ENCODE measurements around the gene SLCO1B3.

Gene SLCO1B3

DNA sequence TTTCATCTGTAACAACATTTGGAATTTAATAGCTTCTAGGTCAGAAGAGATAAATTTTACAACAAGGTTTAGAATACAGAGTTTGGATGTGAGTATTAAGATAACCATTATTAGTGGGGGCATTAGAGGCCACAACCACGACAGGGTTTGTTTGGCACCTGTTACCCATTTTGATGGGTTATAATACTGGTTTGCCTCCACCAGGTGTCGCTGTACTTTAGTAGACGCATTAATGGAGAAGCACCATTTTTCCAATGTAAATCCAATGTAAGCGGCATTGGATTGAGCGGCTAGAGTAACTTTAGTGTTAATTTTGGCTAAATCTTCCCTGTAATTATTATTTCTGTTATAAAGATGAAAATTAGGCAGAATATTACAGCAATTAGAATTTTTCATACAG is 136.2 kb downstream of the SLCO1B3 start:
- H2BK15ac ChIP-seq (ENCODE audit: low read depth, poor library complexity, severe bottlenecking) = no peak overlapping the region
- H3K14ac ChIP-seq (ENCODE audit: low read length in 2 of 2) = no peak overlapping the region
- no peaks in the 10 kb centered on the region for H3K4me1 ChIP-seq (ENCODE audit: control insufficient read depth, insufficient read depth, low read depth, low read length)
- H3K9ac ChIP-seq (ENCODE audit: low read length) = no peak overlapping the region
- H3K27me3 ChIP-seq (ENCODE audit: control insufficient read depth in 1 of 2, insufficient read depth in 1 of 2, low read length in 2 of 2) = no peaks in the 10 kb centered on the region
- H2AFZ ChIP-seq (ENCODE audit: low read depth, low read length) = no peak overlapping the region
- H2BK5ac ChIP-seq (ENCODE audit: low read depth, low read length, poor library complexity, severe bottlenecking) = no peak overlapping the region
- no peaks in the 10 kb centered on the region for H3K9me3 ChIP-seq (ENCODE audit: control insufficient read depth, low read length)
- no peak overlapping the region for H3K4ac ChIP-seq (ENCODE audit: low read depth in 1 of 2, low read length in 2 of 2)
- no peak overlapping the region for H3K23ac ChIP-seq (ENCODE audit: low read length in 2 of 2)
- H3K18ac ChIP-seq (ENCODE audit: low read depth in 1 of 2, low read length in 2 of 2) = no peak overlapping the region
- no peak overlapping the region for H3K4me2 ChIP-seq (ENCODE audit: low read length, poor library complexity, severe bottlenecking)
- H3K27ac ChIP-seq (ENCODE audit: low read length, poor library complexity, severe bottlenecking) = no peak overlapping the region
- H3K79me1 ChIP-seq (replicated peaks; ENCODE audit: low read length, poor library complexity, severe bottlenecking) = no peaks in the 10 kb centered on the region
- H2BK120ac ChIP-seq (ENCODE audit: low read depth, low read length) = no peak overlapping the region
- H4K8ac ChIP-seq (ENCODE audit: low read length) = no peak overlapping the region
- 6% methylated on average over 2 of the region's 5 CpGs for WGBS
- no peaks in the 10 kb centered on the region for H3K36me3 ChIP-seq (ENCODE audit: control insufficient read depth in 1 of 2, insufficient read depth in 2 of 2, low read depth in 1 of 2, low read length in 2 of 2)
- H2AK5ac ChIP-seq (ENCODE audit: low read length, severe bottlenecking) = no peak overlapping the region
- no peak for DNase-seq
- no peak overlapping the region for H2BK12ac ChIP-seq (ENCODE audit: low read length in 2 of 2)
- H3K4me3 ChIP-seq (ENCODE audit: insufficient read depth in 1 of 2, low read depth in 1 of 2, low read length in 2 of 2) = no peak overlapping the region
- H4K91ac ChIP-seq (ENCODE audit: low read length) = no peak overlapping the region

GRCh38 chr12:20950248-20950647 is 139.7 kb downstream of the SLCO1B3 start:
- H2AFZ ChIP-seq (ENCODE audit: low read depth, low read length) = no peak overlapping the region
- no peak overlapping the region for H2BK5ac ChIP-seq (ENCODE audit: low read depth, low read length, poor library complexity, severe bottlenecking)
- no peak overlapping the region for H2BK15ac ChIP-seq (ENCODE audit: low read depth, poor library complexity, severe bottlenecking)
- no peaks in the 10 kb centered on the region for H3K9me3 ChIP-seq (ENCODE audit: control insufficient read depth, low read length)
- H3K79me1 ChIP-seq (replicated peaks; ENCODE audit: low read length, poor library complexity, severe bottlenecking) = no peaks in the 10 kb centered on the region
- DNase-seq = peak; percentile 3
- H3K4me2 ChIP-seq (ENCODE audit: low read length, poor library complexity, severe bottlenecking) = no peak overlapping the region
- no peak overlapping the region for H3K27ac ChIP-seq (ENCODE audit: low read length, poor library complexity, severe bottlenecking)
- no peak overlapping the region for H2BK12ac ChIP-seq (ENCODE audit: low read length in 2 of 2)
- H3K14ac ChIP-seq (ENCODE audit: low read length in 2 of 2) = no peak overlapping the region
- H3K4me1 ChIP-seq (ENCODE audit: control insufficient read depth, insufficient read depth, low read depth, low read length) = no peaks in the 10 kb centered on the region
- WGBS = 14% methylated on average over 2 of the region's 3 CpGs
- no peaks in the 10 kb centered on the region for H3K36me3 ChIP-seq (ENCODE audit: control insufficient read depth in 1 of 2, insufficient read depth in 2 of 2, low read depth in 1 of 2, low read length in 2 of 2)
- no peak overlapping the region for H3K18ac ChIP-seq (ENCODE audit: low read depth in 1 of 2, low read length in 2 of 2)
- H3K9ac ChIP-seq (ENCODE audit: low read length) = no peak overlapping the region
- H3K4me3 ChIP-seq (ENCODE audit: insufficient read depth in 1 of 2, low read depth in 1 of 2, low read length in 2 of 2) = no peak overlapping the region
- no peak overlapping the region for H2BK120ac ChIP-seq (ENCODE audit: low read depth, low read length)
- H3K4ac ChIP-seq (ENCODE audit: low read depth in 1 of 2, low read length in 2 of 2) = no peak overlapping the region
- H3K27me3 ChIP-seq (ENCODE audit: control insufficient read depth in 1 of 2, insufficient read depth in 1 of 2, low read length in 2 of 2) = no peaks in the 10 kb centered on the region
- no peak overlapping the region for H4K8ac ChIP-seq (ENCODE audit: low read length)
- H2AK5ac ChIP-seq (ENCODE audit: low read length, severe bottlenecking) = no peak overlapping the region
- H3K23ac ChIP-seq (ENCODE audit: low read length in 2 of 2) = no peak overlapping the region
- no peak overlapping the region for H4K91ac ChIP-seq (ENCODE audit: low read length)

GRCh38 chr12:20963303-20963702 is 152.8 kb downstream of the SLCO1B3 start:
- no peak overlapping the region for H4K91ac ChIP-seq (ENCODE audit: low read length)
- no peaks in the 10 kb centered on the region for H3K27me3 ChIP-seq (ENCODE audit: control insufficient read depth in 1 of 2, insufficient read depth in 1 of 2, low read length in 2 of 2)
- no peak overlapping the region for H3K9ac ChIP-seq (ENCODE audit: low read length)
- H3K9me3 ChIP-seq (ENCODE audit: control insufficient read depth, low read length) = peaks cover 9% of the 10 kb centered on the region
- H3K18ac ChIP-seq (ENCODE audit: low read depth in 1 of 2, low read length in 2 of 2) = no peak overlapping the region
- H2BK120ac ChIP-seq (ENCODE audit: low read depth, low read length) = no peak overlapping the region
- no peak overlapping the region for H3K27ac ChIP-seq (ENCODE audit: low read length, poor library complexity, severe bottlenecking)
- no peaks in the 10 kb centered on the region for H3K79me1 ChIP-seq (replicated peaks; ENCODE audit: low read length, poor library complexity, severe bottlenecking)
- H2BK5ac ChIP-seq (ENCODE audit: low read depth, low read length, poor library complexity, severe bottlenecking) = no peak overlapping the region
- no peak overlapping the region for H3K4me3 ChIP-seq (ENCODE audit: insufficient read depth in 1 of 2, low read depth in 1 of 2, low read length in 2 of 2)
- H3K14ac ChIP-seq (ENCODE audit: low read length in 2 of 2) = no peak overlapping the region
- no peak overlapping the region for H4K8ac ChIP-seq (ENCODE audit: low read length)
- H3K36me3 ChIP-seq (ENCODE audit: control insufficient read depth in 1 of 2, insufficient read depth in 2 of 2, low read depth in 1 of 2, low read length in 2 of 2) = no peaks in the 10 kb centered on the region
- H2AK5ac ChIP-seq (ENCODE audit: low read length, severe bottlenecking) = no peak overlapping the region
- DNase-seq = no peak
- no peaks in the 10 kb centered on the region for H3K4me1 ChIP-seq (ENCODE audit: control insufficient read depth, insufficient read depth, low read depth, low read length)
- H3K23ac ChIP-seq (ENCODE audit: low read length in 2 of 2) = no peak overlapping the region
- no peak overlapping the region for H2BK12ac ChIP-seq (ENCODE audit: low read length in 2 of 2)
- 58% methylated on average over 1 of the region's 2 CpGs for WGBS
- H3K4me2 ChIP-seq (ENCODE audit: low read length, poor library complexity, severe bottlenecking) = no peak overlapping the region
- H3K4ac ChIP-seq (ENCODE audit: low read depth in 1 of 2, low read length in 2 of 2) = no peak overlapping the region
- H2AFZ ChIP-seq (ENCODE audit: low read depth, low read length) = no peak overlapping the region
- H2BK15ac ChIP-seq (ENCODE audit: low read depth, poor library complexity, severe bottlenecking) = no peak overlapping the region

DNA sequence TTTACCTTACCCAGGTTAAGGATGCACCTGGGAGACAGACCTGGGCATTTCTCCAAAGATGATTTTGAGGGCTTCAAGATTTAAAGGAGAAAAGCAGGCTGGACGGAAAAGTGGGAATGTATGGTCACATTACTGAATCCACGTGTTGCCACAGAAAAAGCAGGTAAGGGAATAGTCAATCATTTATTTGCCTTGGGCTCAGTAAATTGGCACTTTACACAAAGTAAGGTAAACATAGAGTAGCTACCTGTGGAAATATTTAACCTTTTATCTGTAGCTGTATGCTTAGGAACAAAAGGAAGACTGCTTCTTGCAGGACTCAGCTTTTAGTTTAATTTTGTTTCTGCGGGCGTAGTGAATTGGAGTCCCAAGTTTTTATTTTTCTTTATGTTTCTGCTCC is 153.3 kb downstream of the SLCO1B3 start:
- WGBS = 71% methylated on average over 2 of the region's 4 CpGs
- Histone ChIP-seq H2BK5ac (ENCODE audit: low read depth, low read length, poor library complexity, severe bottlenecking) (no peak overlapping the region), H4K91ac (ENCODE audit: low read length) (no peak overlapping the region), H2AFZ (ENCODE audit: low read depth, low read length) (no peak overlapping the region), H3K4ac (ENCODE audit: low read depth in 1 of 2, low read length in 2 of 2) (no peak overlapping the region), H3K9me3 (ENCODE audit: control insufficient read depth, low read length) (peaks cover 9% of the 10 kb centered on the region), H3K36me3 (ENCODE audit: control insufficient read depth in 1 of 2, insufficient read depth in 2 of 2, low read depth in 1 of 2, low read length in 2 of 2) (no peaks in the 10 kb centered on the region), H2BK12ac (ENCODE audit: low read length in 2 of 2) (no peak overlapping the region), H3K4me2 (ENCODE audit: low read length, poor library complexity, severe bottlenecking) (no peak overlapping the region), H3K79me1 (replicated peaks; ENCODE audit: low read length, poor library complexity, severe bottlenecking) (no peaks in the 10 kb centered on the region), H3K18ac (ENCODE audit: low read depth in 1 of 2, low read length in 2 of 2) (no peak overlapping the region), H2AK5ac (ENCODE audit: low read length, severe bottlenecking) (no peak overlapping the region), H3K4me3 (ENCODE audit: insufficient read depth in 1 of 2, low read depth in 1 of 2, low read length in 2 of 2) (no peak overlapping the region), H3K27ac (ENCODE audit: low read length, poor library complexity, severe bottlenecking) (no peak overlapping the region), H3K14ac (ENCODE audit: low read length in 2 of 2) (no peak overlapping the region), H3K9ac (ENCODE audit: low read length) (no peak overlapping the region), H3K4me1 (ENCODE audit: control insufficient read depth, insufficient read depth, low read depth, low read length) (no peaks in the 10 kb centered on the region), H2BK120ac (ENCODE audit: low read depth, low read length) (no peak overlapping the region), H3K23ac (ENCODE audit: low read length in 2 of 2) (no peak overlapping the region), H4K8ac (ENCODE audit: low read length) (no peak overlapping the region), H3K27me3 (ENCODE audit: control insufficient read depth in 1 of 2, insufficient read depth in 1 of 2, low read length in 2 of 2) (no peaks in the 10 kb centered on the region), H2BK15ac (ENCODE audit: low read depth, poor library complexity, severe bottlenecking) (no peak overlapping the region)
- no peak for DNase-seq
